ENCODE results near the gene ACE. TPM values are rescaled to one million over a fixed set of nuclear protein-coding genes. Genes with fewer than 3 reads are reported as not detected.

Gene ACE
- total RNA-seq, 1 experiment from 2014 or later: 9.1 TPM

DNA sequence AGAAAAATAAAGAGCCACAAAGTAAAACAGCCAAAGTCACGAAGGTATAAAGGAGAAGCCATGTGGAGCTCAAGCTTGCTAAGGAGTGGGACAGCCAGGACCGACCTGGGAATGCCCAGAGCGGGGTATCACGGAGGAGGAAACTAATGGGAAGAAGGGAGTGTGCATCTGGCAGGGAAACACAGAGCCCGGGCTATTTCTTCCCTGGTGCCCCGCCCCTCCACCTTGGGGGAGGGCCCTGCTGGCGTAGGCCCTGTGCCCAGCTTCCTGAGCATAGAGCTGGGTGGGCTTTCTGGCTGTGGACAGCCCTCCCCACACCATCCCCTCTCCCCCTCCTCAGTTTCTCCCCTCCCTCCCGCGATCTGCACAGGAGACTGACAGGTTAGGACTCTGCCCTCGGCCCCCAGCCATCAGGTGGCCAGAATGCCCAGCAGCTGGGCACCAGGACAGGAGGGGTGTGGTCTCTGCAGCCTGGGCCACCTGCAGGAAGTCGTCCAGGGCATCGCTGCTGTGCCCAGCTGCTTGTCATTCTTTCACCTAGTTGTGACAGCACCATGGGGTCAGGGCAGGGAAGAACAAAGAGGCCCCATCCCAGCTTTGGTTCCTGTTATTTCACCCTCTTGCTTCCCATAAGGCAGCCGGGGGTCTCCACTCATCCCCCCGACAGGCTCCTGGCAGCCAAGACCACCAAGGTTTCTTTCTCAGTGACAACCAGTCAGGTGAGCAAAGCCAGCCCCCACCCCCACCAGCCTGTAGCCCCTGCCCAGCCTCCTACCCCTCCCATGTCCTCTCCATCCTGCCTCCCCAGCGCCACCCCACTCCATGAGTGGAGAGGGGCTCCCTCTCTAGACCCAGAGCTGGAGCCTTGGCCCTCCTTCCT, 66.3 kb downstream of the ACE start:
- Histone ChIP-seq H4K20me1 (ENCODE audit: low read length) (no peaks in the 10 kb centered on the region), H3K4me2 (ENCODE audit: low read length) (peak overlapping the region; percentile 27; the same call in 1 of the 2 replicates), H3F3A (ENCODE audit: low read length, unreplicated experiment) (no peaks in the 10 kb centered on the region), H3K79me2 (ENCODE audit: low read length) (no peaks in the 10 kb centered on the region), H3K4me3 (ENCODE audit: low read length) (no peak overlapping the region), H3K36me3 (ENCODE audit: low read depth, low read length) (no peaks in the 10 kb centered on the region), H3K9me2 (replicated peaks; ENCODE audit: low read length) (no peaks in the 10 kb centered on the region), H3K9ac (ENCODE audit: low read length) (no peak overlapping the region), H3K9me3 (ENCODE audit: low read length) (no peaks in the 10 kb centered on the region), H3K27ac (ENCODE audit: low read length) (no peak overlapping the region), H2AFZ (ENCODE audit: low read length) (peak overlapping the region; percentile 19; the same call in 1 of the 2 replicates), H3K4me1 (ENCODE audit: insufficient read depth, low read length) (no peaks in the 10 kb centered on the region), H3K27me3 (ENCODE audit: low read length) (no peaks in the 10 kb centered on the region; the same call in 1 of the 2 replicates)
- DNase-seq: no peak
- TF ChIP-seq CTCF (conservative IDR thresholded peaks at IDR 0.05; ENCODE audit: low read depth, low read length) (no peak), EZH2phosphoT487 (IDR thresholded peaks at IDR 0.05; ENCODE audit: borderline replicate concordance, low read length) (no peak), EZH2 (IDR thresholded peaks at IDR 0.05; ENCODE audit: low read length, unreplicated experiment) (no peak)
- CTCF ChIA-PET: no interaction called here
- no TSS peak for BruUV-seq (replicated peaks)
- POLR2A ChIA-PET (ENCODE audit: unreplicated experiment): no interaction called here
- intact Hi-C loops (cut with micrococcal nuclease): no loop called here
- ATAC-seq: peak; percentile 45

DNA sequence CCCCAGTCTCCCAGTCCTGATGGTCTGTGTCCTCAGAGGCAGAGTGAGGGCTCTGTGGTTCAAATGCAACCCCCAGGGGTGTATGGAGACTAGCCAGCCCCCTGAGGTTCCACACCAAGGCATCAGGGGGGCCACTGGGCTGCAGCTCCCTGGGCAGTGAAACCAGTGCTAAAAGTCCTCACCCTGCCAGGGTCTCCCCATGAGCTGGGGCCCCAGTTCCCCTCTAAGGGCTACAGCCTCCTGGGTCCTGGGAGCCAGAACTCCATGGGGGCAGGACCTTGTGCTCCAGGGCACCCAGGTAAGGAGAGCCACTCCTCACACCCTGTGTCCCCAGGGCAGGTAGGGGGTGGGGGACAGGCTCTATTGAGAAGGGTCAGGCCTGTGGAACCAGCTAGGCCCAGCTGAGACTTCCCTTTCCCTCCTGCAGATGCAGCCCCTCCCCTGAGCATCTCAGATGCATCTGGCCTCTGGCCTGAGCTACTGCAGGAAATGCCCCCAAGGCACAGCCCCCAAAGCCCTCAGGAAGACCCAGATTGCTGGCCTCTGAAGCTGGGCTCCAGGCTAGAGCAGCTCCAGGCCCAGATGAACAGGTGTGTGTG, 67.1 kb downstream of the ACE start:
- H3K79me2 ChIP-seq (ENCODE audit: low read length): 0 out of 2 replicates have a peak, but pooled peaks cover under 1% of the 10 kb centered on the region
- CTCF ChIA-PET: no interaction called here
- no peak overlapping the region for H3K4me2 ChIP-seq (ENCODE audit: low read length)
- no peak overlapping the region for H3K27ac ChIP-seq (ENCODE audit: low read length)
- POLR2A ChIA-PET (ENCODE audit: unreplicated experiment): no interaction called here
- DNase-seq (no peak), ATAC-seq (no peak)
- H4K20me1 ChIP-seq (ENCODE audit: low read length): no peaks in the 10 kb centered on the region
- intact Hi-C loops (cut with micrococcal nuclease): no loop called here
- H2AFZ ChIP-seq (ENCODE audit: low read length): no peak overlapping the region
- H3K36me3 ChIP-seq (ENCODE audit: low read depth, low read length): no peaks in the 10 kb centered on the region
- H3K27me3 ChIP-seq (ENCODE audit: low read length): no peaks in the 10 kb centered on the region
- BruUV-seq (replicated peaks): no TSS peak
- no peaks in the 10 kb centered on the region for H3F3A ChIP-seq (ENCODE audit: low read length, unreplicated experiment)
- no peak overlapping the region for H3K4me3 ChIP-seq (ENCODE audit: low read length)
- no peaks in the 10 kb centered on the region for H3K4me1 ChIP-seq (ENCODE audit: insufficient read depth, low read length)
- no peaks in the 10 kb centered on the region for H3K9me3 ChIP-seq (ENCODE audit: low read length)
- no peak overlapping the region for H3K9ac ChIP-seq (ENCODE audit: low read length)
- H3K9me2 ChIP-seq (replicated peaks; ENCODE audit: low read length): no peaks in the 10 kb centered on the region
- TF ChIP-seq EZH2 (IDR thresholded peaks at IDR 0.05; ENCODE audit: low read length, unreplicated experiment) (no peak), EZH2phosphoT487 (IDR thresholded peaks at IDR 0.05; ENCODE audit: borderline replicate concordance, low read length) (no peak), CTCF (conservative IDR thresholded peaks at IDR 0.05; ENCODE audit: low read depth, low read length) (no peak)

Measured in PC-3 (cell line).